ENCODE data around the gene ZFYVE28.

ZFYVE28 gene

DNA sequence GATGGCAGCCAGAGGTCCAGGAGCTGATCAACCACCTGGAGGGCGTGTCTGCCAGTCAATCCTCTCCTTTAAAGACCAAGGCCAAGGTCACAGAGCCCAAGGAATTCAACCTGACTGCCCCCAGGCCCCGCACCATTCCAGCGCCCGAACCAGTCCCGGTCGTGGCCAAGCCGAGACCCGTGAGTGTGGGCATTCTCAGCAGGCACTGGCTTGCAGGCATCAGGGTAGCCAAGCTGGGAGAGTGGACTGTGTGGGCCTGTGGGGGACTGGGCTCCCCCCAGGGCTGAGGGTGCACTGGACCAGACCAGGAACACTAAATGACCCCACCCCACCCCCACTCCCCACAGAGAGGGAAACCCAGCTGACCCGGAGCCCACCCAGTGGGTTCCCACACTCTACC, 26.7 kb upstream of the ZFYVE28 start:
- TF ChIP-seq, protein P1, sequence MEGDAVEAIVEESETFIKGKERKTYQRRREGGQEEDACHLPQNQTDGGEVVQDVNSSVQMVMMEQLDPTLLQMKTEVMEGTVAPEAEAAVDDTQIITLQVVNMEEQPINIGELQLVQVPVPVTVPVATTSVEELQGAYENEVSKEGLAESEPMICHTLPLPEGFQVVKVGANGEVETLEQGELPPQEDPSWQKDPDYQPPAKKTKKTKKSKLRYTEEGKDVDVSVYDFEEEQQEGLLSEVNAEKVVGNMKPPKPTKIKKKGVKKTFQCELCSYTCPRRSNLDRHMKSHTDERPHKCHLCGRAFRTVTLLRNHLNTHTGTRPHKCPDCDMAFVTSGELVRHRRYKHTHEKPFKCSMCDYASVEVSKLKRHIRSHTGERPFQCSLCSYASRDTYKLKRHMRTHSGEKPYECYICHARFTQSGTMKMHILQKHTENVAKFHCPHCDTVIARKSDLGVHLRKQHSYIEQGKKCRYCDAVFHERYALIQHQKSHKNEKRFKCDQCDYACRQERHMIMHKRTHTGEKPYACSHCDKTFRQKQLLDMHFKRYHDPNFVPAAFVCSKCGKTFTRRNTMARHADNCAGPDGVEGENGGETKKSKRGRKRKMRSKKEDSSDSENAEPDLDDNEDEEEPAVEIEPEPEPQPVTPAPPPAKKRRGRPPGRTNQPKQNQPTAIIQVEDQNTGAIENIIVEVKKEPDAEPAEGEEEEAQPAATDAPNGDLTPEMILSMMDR (IDR thresholded peaks at IDR 0.05; ENCODE audit: extremely low read depth, insufficient read depth, missing control alignments) = no peak
- in situ Hi-C loops (cut with MboI; ENCODE audit: low pct_unique_long_range_greater_than_20kb, low sequenced_read_pairs, unreplicated experiment) = no loop called here
- no peak for DNase-seq (ENCODE audit: low spot score)

GRCh38 chr4:2443956-2444740, 25.7 kb upstream of the ZFYVE28 start:
- no peak for DNase-seq (ENCODE audit: low spot score)
- in situ Hi-C loops (cut with MboI; ENCODE audit: low pct_unique_long_range_greater_than_20kb, low sequenced_read_pairs, unreplicated experiment) = no loop called here
- TF ChIP-seq, protein P1 (IDR thresholded peaks at IDR 0.05; ENCODE audit: extremely low read depth, insufficient read depth, missing control alignments) = no peak

GRCh38 chr4:2443061-2443730, 24.8 kb upstream of the ZFYVE28 start:
- in situ Hi-C loops (cut with MboI; ENCODE audit: low pct_unique_long_range_greater_than_20kb, low sequenced_read_pairs, unreplicated experiment) = no loop called here
- DNase-seq (ENCODE audit: low spot score) = no peak

DNA sequence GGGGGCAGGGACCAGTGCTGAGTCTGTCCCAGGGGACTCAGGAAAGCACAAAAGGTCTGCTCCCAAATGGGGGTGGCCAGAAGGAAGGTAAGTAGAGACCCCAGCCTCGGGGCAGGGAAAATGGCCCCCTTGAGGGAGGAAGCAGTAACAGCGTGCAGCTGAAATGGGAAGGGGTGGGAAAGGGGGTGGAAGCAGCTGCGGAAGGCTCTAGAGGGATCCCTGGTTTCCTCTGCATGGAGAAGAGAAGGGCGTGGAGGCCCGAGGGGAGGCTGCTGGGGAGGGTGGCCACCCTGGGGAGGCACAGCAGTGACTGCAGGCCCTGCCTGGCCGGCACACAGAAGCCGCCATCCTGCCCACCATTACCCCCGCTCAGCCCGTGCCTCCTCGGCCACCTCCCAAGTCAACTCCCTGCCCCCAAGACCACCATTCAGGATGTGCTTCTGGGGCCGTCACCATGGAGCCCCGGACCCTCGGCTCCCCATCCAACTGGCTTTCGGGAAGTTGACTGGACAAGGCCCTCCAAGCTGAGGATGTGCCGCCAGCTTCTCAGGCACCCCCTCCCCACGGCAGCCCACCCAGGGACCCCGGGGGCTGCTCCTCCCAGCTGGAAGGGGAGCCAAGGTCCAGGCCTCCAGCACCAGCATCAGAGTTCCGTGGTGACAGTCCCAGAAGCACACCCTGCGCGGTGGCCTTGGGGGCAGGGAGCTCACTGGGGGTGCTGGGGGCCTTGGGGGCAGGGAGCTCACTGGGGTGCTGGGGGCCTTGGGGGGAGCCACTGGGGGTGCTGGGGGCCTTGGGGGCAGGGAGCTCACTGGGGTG, 23.9 kb upstream of the ZFYVE28 start:
- TF ChIP-seq, protein P1 (IDR thresholded peaks at IDR 0.05; ENCODE audit: extremely low read depth, insufficient read depth, missing control alignments) = peak; percentile 4
- DNase-seq (ENCODE audit: low spot score) = no peak
- in situ Hi-C loops (cut with MboI; ENCODE audit: low pct_unique_long_range_greater_than_20kb, low sequenced_read_pairs, unreplicated experiment) = no loop called here

More at GRCh38 chr4:2443061-2443730, 24.8 kb upstream of the ZFYVE28 start:
- TF ChIP-seq, protein P1 (IDR thresholded peaks at IDR 0.05; ENCODE audit: extremely low read depth, insufficient read depth, missing control alignments) = no peak

DNA sequence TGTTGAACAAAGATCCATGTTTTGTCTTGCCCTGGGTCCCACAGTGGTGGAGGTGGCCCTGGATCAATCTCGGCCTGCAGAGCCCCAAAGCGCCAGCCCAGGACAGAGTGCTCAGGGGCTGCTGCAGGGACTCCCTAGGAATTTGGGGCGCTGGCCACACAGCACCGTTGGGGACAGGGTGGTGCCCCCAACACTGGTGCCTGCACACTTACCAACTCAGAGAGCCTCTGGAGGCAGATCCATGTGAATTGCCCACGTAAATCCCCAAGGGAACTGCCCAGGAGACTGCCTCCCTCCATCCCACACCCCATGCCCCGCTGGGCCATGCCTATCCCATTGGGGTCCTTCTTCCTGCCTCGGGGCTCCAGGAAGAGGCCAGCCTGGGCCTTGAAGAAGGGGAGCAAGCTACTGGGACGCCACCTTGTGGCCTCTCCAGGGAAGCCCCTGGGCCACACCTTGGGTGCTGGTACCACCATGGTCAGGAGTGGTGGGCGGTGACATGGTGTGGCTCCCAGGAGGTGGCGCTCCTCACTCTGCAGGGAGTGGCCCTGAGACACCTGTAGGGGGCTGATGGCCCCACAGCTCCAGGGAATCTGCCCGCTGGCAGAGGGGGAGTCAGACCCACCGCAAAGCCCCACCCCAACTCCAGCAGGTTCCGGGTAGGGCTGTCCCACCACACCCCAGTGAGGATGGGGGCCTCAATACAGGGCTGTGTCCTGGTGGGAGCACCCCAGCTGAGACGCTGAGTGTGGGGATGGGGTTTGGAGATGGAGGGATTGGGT, 23.1 kb upstream of the ZFYVE28 start:
- TF ChIP-seq, protein P1 (IDR thresholded peaks at IDR 0.05; ENCODE audit: extremely low read depth, insufficient read depth, missing control alignments) = peak; percentile 96
- DNase-seq (ENCODE audit: low spot score) = peak; percentile 96
- in situ Hi-C loops (cut with MboI; ENCODE audit: low pct_unique_long_range_greater_than_20kb, low sequenced_read_pairs, unreplicated experiment) = no loop called here

Measured in GM13977 (cell line).